NAMALWA (cell line): ENCODE results near the gene VIT.

Experiments used
- DNase-seq: peaks from one replicate; pipeline ENCODE4 v3.0.0-alpha.2; 2015; ENCODE audit warnings: low spot score

VIT gene

GRCh38 chr2:36711741-36712314 is 15.3 kb downstream of the VIT start:
- DNase-seq, result no peak

- no peak for DNase-seq
These were observed 16.8 kb downstream of the VIT start for GRCh38 chr2:36713310-36713709.

GRCh38 chr2:36716111-36716510 is 19.6 kb downstream of the VIT start:
- DNase-seq, result no peak

GRCh38 chr2:36717603-36718266 is 21.2 kb downstream of the VIT start:
- no peak for DNase-seq

- no peak for DNase-seq
These were observed 31.0 kb downstream of the VIT start for GRCh38 chr2:36727550-36727949.

DNA sequence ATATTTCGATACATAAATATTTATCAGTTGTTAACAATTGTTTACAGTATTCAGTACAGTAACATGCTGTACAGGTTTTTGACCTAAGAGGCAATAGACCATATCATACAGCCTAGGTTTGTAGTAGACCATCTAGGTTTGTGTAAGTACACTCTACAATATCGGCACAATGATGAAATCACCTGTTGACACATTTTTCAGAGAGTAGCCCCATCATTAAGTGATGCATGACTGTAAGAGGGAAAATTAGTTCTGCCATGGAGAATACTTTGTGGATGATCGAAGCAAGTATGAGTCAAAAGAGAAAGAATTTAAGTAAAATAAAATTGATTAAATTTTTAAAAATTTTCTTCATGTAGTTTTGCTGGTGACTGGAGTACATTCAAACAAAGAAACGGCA is 32.6 kb downstream of the VIT start:
- DNase-seq, result no peak

- DNase-seq, result no peak
These were observed 35.6 kb downstream of the VIT start for GRCh38 chr2:36731941-36732672.

GRCh38 chr2:36732673-36733036 is 36.1 kb downstream of the VIT start:
- DNase-seq, result no peak

DNA sequence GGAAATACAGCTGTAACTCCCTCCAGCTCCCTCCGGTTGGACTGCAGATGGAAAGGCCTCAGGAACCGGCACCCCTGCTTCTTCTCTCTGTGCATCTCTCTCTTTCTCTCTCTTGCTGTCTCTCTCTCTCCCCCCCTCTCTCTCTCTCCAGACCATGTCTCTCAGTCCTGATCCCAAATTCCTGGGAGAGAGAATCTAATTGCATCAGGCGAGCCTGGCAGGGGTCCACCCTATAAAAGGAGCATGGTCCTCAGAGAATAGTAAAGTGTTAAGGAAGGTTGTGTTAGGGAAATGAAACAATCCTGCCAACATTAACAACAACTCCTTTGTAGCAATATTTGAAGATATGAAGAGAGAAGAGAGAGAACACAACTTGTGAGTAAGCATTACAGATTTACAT is 36.7 kb downstream of the VIT start:
- no peak for DNase-seq

GRCh38 chr2:36734304-36734703 is 37.8 kb downstream of the VIT start:
- no peak for DNase-seq

- no peak for DNase-seq
These were observed 40.7 kb downstream of the VIT start for GRCh38 chr2:36737131-36737750.

- no peak for DNase-seq
These were observed 43.6 kb downstream of the VIT start for GRCh38 chr2:36740061-36740460.

GRCh38 chr2:36741188-36741837 is 44.8 kb downstream of the VIT start:
- DNase-seq, result no peak

GRCh38 chr2:36743954-36744353 is 47.4 kb downstream of the VIT start:
- DNase-seq, result no peak

- DNase-seq, result no peak
These were observed 51.7 kb downstream of the VIT start for GRCh38 chr2:36748166-36748565.

- no peak for DNase-seq
These were observed 53.6 kb downstream of the VIT start for GRCh38 chr2:36750101-36750500.

DNA sequence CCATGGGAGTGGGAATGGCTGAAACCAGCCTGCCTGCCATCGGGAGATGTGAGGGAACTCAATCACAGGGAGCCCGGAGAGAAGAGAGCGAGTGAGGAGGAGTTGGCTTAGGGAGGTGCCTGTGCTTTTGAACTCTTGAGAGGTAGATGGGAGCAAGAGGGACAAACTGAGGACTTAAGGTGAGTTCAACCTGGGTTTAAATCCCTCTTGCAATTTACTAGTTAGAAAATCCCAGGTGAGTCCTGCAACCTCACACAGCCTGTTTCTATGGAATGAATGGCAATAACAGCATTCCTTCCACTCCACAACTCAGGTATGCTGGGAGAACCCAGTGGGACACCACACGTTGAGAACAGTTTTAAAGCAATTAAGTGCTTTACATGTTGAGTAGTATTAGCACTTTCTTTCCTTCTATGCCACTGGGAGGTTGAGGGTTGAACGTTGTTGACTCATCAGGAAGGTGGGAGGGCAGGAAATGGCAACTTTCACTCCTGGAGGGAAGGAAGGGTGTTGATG is 57.3 kb downstream of the VIT start:
- no peak for DNase-seq

DNA sequence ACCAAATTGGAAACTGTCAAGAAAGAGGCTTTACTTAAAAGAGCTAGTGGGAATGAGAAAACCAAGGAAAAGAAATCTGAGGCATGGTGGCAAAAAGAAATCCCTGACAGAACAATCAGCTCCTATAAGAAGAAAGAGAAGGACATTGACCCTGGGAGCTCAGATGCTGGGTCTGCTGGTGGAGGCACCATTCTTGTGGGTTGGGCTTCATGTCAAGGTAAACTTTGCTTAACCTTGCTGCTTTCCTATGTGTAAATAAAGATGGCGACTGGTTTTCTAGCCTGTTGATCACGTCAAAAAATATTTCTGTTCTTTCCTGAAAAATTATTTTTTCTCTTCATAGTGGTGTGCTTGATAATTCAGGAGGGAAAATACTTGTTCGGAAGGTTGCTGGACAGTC is 58.1 kb downstream of the VIT start:
- DNase-seq, result no peak

DNA sequence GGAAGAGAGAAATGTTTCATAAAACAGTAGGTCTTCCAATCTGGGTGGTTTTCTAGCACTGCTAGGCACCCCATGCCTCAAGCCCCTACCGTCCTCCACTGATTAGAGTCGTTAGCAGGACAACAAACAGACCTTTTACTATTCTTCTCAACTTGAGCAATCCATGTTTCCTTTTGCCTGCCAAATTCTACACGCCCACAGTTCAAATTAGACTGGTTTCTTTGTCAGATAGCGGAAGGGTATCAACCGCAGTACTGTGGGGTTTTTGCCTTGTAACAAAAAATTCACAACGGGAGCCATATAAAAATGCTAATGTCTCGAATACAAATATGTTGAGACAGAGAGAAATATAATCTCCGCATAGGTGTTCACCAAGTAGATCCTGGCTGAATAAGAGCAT is 59.9 kb downstream of the VIT start:
- DNase-seq, result no peak

DNA sequence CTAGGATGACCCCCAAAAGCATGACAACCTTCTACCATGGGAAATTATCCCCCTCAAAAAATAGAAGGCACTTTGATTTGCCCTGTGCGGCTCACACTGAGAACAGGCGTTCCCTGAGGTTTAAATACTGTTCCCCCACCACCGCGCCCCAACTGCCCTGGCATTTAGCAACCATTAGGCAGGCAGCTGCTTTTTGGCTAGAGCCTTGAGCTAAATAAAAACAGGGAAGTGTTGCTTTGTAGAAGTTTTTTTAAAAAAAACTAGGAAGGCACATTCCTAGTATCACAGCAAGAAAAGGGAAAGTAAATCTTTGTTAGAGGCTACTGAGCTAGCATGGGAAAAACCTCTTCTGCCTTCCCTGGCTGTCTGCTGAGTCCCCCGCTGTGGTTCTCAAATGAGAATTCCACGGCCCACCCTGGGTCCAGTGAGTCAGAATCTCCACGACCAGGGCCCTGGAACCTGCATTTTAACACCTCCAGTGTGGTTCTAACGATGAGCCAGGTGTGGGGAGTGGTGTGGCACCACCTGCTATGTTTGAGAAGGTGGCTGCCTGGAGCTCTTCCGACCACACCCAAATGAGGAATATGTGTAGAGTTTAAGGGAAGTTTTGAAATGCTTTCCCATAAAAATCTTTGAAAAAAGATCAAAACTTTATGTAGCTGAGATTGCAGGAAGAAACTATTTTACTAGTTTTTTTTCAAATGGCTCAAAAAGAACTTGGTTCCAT is 66.4 kb downstream of the VIT start:
- no peak for DNase-seq

DNA sequence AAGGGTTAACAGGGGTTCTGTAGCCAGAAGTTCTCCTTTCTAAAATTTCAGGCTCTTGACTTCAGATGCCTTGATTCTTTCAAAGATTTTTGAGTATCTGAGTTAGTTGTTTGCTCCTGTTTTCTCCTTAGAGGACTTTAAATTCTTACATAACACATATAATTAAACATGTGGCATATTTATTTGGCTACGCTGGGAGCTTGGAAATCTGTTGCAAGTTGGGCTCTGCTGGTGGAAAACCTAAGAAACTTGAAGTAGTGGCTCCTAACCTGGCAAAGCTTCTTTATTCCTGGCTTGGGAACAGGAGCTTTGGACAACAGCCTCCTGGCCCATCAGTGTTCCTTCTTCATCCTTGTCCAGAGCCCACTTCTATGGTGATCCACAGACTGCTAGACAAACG is 72.6 kb downstream of the VIT start:
- no peak for DNase-seq
